Measurements from ENCODE around the gene MSLN.
"Not testable (repeated sequence)": the region's sequence is repeated elsewhere in the genome, so short reads cannot be mapped to it uniquely, and the experiment has no call there.

The MSLN gene

DNA sequence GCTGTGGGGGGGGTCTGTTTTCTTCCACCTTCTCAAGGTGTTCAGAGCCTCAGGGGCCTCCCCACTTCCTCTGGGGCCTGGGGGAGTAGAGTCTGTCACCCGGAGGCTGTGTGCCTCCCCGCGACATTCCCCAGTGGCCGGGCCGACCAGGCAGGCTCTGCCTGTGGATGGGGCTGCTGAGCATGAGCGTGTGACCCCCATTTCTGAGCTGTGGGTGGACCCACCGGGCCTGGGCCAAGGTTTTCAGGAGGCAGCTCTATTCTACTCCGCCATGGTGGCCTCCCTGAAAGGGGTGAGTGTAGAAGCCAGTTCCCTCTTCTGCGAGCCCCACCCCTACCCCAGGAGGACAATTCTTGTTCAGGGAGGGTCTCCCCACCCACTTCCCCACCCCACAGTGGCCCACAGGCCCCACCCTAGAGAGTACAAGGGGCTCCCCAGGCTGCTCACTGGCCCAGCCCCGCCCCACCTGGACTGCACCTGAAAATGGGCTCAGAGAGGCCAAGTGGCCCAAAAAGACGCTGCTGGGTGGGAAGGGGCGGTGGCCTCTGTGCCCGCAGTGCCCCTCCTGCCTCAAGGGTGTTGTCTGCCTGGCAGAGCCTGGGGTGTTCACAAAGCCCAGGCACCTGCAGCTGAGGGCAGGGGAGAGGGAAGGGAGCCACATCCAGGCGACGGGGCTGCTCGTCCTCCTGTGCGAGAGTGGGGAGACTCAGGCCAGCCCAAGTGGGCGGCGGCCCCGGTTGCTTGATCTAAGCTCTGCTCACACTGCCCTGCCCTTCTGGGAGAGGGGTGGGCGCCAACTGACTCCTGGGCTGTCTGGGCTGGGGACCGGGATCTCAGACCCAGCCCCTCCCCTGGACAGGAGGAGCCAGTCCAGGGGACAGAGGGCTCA, 1.3 kb downstream of the MSLN start:
- no peak for FAIRE-seq

DNA sequence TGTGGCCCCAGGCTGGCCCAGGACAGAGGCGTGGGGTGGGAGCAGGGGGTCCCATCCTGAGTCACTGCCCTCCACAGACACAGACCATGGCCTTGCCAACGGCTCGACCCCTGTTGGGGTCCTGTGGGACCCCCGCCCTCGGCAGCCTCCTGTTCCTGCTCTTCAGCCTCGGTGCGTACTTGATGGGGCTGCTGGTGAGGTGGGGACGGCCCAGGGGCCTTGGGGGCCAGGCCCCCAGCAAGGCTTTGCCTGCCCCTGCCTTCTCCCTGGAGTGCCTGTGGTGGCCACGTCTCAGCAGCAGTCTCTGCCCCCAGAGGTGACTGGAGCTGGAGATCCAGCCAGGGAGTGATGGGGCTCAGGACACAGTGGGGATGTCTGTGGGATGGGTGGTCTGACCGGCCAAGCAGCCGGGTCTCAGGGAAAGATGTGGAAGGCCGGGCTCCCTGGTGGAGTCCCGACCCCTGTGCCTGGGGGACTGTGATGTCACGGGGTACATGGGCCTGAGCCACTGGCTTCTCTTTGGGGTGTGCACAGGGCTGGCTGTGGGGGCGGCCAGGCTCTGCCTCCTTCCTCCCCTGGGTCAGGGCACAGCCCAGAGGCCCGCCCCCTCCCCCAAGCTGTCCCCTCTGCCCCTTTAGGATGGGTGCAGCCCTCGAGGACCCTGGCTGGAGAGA, 2.2 kb downstream of the MSLN start:
- no peak for FAIRE-seq

DNA sequence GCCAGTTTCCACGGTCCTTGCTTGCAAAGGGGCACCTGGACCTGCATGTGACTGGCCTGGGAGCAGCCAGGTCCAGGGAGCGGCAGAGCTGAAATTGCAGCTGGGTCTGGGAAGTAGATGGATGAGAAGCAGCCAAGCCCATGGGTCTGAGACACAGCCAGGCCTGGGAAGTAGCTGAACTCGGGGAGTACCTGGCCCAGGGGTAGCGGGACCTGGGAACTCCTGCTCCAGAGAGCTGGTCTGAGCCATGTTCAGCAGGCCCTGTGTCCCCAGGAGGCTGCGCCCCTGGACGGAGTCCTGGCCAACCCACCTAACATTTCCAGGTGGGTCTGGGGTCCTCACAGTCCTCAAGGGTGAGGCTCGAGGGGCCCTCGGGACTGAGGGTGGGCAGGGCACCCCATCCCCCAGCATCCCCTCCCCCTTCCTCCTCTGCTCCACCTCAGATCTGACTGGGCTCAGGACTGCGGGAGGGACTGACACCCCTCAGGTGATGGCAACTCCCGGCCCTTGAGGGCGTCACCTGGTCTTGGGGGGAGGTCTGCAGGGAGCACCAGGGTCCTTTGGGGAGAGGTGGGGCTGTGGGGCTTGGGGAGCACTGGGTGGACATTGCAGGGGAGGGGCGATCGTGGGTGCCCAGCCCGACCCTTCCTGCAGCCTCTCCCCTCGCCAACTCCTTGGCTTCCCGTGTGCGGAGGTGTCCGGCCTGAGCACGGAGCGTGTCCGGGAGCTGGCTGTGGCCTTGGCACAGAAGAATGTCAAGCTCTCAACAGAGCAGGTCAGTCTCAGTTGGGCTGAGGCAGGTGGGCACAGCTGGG, 3.0 kb downstream of the MSLN start:
- no peak for FAIRE-seq

DNA sequence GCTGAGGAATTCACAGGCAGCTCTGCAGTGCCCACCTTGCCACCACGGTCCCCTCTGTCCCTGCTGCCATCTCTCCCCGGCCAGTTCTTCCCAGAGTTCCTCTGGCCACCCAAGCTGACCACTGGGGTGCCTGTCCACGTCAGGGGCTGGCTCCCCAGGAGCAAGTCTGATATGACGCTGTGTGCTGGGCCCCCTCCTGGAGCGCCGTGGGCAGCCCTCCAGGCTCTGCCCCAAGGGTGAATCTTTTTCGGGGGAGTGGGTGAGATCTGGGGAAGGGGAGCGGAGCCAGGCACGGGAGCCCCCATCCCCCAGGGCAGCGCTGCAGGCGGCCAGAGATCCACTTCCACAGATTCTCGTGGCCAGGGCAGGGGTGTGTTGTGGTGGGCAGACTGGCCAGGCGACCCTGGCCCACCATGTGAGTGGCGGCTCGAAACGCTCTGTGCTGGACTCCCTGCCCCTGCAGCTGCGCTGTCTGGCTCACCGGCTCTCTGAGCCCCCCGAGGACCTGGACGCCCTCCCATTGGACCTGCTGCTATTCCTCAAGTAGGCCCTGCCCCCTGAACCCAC, 3.7 kb downstream of the MSLN start:
- FAIRE-seq, result no peak

DNA sequence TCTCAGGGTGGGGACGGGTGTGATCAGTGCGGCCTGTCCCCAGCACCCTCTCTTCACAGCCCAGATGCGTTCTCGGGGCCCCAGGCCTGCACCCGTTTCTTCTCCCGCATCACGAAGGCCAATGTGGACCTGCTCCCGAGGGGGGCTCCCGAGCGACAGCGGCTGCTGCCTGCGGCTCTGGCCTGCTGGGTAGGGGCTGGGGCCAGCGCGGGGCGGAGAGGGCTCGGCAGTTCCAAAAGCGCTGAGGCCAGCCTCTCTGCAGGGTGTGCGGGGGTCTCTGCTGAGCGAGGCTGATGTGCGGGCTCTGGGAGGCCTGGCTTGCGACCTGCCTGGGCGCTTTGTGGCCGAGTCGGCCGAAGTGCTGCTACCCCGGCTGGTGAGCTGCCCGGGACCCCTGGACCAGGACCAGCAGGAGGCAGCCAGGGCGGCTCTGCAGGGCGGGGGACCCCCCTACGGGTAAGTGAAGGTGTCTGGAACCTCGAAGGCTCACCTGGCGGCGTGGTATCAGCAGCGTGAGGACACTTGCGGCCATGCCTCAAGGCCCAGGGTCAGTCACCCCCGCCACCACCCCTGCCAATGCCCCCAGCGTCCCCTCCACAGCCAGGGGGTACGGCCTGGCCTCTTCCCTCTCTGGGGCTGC, 4.4 kb downstream of the MSLN start:
- FAIRE-seq, result no peak

DNA sequence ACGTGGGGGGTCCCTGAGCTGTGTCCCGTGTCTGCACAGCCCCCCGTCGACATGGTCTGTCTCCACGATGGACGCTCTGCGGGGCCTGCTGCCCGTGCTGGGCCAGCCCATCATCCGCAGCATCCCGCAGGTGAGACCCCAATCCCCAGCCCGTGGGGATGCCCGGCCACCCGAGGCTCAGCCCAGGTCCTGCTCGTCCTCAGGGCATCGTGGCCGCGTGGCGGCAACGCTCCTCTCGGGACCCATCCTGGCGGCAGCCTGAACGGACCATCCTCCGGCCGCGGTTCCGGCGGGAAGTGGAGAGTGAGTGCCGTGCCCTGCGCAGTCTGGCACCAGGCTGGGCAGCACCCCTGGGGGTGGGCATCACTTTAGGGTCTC, 4.9 kb downstream of the MSLN start:
- FAIRE-seq, result no peak

DNA sequence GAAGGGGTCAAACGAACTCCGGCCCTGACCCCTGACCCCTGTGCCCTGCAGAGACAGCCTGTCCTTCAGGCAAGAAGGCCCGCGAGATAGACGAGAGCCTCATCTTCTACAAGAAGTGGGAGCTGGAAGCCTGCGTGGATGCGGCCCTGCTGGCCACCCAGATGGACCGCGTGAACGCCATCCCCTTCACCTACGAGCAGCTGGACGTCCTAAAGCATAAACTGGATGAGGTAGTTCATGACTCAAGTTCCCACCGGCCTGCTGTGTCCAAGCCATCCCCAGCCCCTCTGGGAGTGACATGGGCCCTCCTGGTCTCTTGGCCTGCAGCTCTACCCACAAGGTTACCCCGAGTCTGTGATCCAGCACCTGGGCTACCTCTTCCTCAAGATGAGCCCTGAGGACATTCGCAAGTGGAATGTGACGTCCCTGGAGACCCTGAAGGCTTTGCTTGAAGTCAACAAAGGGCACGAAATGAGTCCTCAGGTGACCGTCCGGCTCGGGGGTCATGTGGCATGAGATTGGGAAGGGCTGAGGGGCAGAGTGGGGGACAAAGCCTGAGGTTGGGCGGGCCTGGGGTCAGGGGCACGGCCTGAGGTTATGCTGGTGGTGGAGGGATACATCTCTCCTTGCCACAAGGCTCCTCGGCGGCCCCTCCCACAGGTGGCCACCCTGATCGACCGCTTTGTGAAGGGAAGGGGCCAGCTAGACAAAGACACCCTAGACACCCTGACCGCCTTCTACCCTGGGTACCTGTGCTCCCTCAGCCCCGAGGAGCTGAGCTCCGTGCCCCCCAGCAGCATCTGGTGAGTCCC, 5.7 kb downstream of the MSLN start:
- no peak for FAIRE-seq

DNA sequence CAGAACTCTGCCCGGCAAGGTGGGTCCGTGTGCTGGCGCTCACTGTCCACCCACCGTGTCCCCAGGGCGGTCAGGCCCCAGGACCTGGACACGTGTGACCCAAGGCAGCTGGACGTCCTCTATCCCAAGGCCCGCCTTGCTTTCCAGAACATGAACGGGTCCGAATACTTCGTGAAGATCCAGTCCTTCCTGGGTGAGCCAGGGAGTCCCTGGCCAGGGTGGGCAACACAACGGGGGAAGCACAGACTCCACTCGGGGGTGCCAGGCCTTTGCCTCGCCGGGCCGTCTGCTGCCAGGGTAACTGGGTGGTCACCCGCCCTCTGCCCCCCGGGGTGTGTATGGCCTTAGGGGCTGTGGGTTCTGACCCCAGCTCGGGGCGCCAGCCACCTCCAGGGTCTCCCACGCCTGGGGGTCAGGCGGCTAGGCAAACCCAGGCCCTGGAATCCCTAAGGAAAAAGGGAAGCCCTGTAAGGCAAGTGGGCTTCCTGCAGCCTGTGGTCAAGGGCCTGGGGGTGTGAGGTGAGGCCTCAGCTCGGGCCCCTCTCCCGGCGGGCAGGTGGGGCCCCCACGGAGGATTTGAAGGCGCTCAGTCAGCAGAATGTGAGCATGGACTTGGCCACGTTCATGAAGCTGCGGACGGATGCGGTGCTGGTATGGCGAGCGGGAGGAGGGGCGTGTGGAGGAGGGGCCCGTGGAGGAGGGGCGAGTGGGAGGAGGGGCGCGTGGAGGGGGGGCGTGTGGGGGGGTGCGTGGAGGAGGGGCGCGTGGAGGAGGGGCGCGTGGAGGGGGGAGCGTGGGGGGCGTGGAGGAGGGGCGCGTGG, 6.5 kb downstream of the MSLN start:
- no peak for FAIRE-seq

DNA sequence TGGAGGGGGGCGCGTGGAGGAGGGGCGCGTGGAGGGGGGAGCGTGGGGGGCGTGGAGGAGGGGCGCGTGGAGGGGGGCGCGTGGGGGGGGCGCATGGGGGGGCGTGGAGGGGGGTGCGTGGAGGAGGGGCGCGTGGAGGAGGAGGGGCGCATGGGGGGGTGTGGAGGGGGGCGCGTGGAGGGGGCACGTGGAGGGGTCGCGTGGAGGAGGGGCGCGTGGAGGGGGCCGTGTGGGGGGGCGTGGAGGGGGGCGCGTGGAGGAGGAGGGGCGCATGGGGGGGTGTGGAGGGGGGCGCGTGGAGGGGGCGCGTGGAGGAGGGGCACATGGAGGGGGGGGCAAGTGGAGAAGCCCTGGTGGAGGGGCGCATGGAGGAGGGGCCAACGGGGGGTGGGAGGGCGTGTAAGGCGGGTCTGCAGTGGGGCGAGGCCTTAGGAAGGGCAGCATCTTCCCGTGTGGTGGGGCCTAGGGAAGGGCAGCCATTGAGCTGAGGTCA, 7.3 kb downstream of the MSLN start:
- no peak for FAIRE-seq

DNA sequence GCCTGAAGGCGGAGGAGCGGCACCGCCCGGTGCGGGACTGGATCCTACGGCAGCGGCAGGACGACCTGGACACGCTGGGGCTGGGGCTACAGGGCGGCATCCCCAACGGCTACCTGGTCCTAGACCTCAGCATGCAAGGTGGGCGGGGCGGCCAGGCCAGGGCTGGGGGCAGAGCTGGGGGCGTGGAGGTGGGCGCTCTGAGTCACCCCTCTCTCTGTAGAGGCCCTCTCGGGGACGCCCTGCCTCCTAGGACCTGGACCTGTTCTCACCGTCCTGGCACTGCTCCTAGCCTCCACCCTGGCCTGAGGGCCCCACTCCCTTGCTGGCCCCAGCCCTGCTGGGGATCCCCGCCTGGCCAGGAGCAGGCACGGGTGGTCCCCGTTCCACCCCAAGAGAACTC, 7.9 kb downstream of the MSLN start:
- no peak for FAIRE-seq

DNA sequence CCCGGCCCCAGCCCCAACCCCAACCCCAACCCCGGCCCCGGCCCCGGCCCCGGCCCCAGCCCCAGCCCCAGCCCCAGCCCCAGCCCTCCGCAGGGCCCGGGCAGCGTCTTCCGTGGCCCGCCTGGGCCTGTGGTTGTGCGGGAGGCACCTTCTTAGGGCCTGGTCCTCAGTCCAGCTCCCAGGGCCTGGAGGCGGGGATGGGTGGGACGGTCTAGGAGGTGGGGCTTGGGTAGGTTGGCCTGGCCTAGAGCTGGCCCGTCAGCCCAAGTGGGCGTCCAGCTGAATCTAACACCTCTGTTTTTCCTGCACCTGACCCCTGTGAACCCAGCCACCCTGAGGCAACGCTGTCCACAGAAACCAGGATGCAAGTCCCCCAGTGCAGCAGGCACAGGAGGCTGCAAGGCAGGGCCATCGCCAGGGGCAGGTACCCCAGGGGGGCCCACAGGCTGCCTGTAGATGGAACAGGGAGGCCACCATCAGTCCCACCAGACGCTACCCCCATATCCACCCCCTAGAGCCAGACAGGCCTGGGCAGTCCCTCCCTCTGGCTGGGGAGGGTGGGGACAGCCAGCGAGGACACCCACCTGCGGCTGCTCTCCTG, 8.8 kb downstream of the MSLN start:
- no peak for FAIRE-seq

DNA sequence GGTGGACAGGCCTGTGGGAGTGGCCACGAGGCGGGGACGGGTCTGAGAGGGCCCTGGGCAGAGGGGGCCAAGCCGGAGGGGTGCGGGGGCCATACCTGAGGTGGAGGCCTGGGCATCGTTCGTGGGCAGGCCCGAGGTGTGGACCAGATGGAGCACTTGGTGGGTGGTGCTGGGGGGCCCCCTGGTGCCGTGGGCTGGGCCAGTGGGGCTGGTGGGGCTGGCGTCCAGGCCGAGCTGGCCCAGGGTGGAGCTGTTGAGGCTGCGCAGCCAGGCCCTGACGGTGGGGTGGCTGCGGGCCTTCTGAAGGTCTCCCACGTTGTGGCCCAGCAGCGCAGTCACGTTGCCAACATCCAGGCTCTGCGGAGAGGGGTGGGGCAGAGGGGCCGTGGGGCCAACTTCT, 9.4 kb downstream of the MSLN start:
- FAIRE-seq, result no peak

DNA sequence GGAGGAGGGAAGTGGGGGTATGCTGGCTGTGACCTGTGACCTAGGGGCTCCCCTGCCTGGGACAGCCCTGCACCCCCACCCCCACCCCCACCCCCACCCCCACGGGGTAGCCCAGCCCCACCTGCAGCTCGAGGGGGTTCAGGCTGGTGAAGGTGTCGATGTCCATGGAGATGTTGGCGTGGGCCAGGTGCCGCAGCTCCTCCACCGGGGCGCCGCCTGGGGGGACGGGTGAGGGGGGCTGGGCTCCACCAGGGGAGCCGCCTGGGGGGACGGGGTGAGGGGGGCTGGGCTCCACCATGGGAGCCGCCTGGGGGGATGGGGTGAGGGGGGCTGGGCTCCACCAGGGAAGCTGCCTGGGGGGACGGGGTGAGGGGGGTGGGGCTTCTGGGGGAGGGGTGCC, 9.9 kb downstream of the MSLN start:
- no peak for FAIRE-seq

DNA sequence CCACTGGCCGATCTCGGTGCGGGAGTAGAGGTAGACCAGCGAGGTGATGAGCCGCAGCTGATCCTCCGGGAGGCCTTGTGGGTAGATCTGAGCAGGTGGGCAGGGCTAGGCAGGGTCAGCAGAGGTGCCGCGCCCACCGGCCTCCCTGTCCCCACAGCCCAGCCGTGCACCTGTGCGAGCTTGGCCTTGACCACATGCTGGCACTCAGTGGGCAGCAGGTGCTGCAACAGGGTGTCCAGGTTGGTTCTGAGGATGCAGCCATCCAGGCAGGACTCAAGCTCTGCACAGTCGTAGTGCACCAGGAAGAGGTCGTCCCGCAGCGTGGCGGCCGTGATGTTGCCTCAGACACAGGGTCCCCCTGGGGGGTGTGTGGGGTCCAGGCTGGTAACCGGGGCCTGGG, 12.4 kb downstream of the MSLN start:
- FAIRE-seq, result no peak

DNA sequence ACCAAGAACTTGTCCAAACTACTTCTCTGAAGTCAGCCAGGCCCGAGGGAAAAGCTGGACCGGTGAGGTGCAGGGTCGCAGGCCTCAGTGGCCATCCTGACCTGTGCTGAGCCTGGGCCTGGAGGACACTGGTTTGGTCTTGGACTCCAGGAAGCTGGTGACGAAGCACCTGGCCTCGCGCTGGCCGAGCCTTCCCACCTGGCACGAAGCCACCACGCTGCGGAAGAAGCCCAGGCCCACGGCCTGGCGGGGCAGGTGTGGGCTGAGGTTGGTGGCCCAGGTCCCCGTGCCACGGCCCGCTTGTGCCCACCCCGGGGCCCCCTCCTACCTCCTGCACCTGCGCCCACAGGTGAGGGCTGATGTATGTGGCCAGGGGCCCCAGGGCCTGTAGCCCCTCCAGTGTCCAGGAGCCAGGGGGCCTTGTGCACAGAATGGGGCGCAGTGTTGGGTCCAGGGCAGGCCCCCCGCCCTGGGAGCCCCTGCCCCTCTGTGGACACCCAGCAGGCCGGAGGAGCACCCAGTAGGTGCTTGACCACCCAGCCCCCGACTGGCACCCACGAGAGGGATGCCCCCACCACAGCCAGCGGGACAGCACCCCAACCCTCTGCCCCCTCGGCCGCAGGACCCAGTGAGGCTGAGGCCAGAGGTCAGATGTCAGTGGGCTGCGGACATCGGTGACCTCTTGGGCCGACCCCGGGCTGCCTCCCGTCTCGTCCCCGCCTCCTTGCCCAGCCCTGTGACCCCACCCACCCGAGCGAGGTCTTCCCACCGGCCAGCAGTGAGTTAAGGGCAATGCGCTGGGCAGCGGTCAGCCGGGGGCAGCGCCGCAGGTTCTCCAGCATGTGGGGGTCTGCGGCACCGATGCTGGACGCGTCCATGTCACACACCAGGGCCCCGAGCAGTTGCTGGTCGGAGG, 13.8 kb downstream of the MSLN start:
- FAIRE-seq, result no peak

DNA sequence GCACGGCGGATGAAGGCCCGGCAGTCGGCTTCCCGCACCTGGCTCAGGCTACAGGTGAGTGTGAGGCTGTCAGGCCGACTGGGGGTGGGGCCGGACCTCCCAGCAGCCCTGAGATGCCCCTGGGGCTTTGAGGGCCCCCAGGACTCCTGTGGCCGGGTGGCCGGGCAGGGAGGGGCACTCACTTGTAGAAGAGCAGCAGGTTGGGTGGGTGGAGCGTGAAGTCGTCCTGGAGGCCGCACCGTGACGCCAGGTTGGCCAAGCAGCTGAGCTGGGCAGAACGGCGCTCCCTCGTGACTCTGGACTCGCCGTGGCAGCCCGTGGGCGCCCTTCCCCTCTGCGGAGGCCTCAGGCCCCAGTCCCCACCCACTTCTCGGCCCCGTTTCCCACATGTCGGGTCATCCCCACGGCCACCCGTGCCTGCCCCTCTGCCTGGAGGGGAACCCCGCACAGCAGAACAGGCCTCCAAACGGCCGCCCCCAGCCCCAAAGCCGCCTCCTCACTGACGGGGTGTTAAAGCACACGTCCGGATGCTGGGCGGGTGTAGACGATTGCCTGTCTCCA, 14.8 kb downstream of the MSLN start:
- FAIRE-seq, result no peak

DNA sequence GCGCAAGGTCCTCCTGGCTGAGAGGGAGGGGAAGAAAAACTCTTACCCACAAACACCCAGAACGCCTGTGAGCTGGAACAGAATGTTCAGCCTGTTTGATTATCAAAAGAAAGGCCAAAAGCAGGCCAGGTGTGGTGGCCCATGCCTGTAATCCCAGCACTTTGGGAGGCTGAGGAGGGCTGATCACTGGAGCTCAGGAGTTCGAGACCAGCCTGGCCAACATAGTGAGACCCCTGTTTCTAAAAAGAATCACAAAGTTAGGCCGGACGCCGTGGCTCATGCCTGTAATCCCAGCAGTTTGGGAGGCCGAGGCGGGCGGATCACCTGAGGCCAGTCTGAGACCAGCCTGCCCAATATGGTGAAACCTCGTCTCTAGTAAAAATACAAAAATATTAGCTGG, 15.8 kb downstream of the MSLN start:
- not testable (repeated sequence) for FAIRE-seq

DNA sequence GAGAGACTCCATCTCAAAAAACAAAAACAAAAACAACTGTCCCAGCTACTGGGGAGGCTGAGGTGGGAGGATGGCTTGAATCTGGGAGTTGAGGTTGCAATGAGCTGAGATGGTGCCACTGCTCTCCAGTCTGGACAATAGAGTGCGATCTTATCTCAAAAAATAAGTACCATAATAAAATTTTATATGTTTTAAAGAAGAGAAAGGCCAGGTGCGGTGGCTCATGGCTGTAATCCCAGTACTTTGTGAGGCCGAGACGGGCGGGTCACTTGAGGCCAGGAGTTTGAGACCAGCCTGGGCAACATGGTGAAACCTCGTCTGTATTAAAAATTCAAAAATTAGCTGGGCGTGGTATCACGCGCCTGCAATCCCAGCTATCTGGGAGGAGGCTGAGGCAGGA, 16.3 kb downstream of the MSLN start:
- FAIRE-seq, result no peak

DNA sequence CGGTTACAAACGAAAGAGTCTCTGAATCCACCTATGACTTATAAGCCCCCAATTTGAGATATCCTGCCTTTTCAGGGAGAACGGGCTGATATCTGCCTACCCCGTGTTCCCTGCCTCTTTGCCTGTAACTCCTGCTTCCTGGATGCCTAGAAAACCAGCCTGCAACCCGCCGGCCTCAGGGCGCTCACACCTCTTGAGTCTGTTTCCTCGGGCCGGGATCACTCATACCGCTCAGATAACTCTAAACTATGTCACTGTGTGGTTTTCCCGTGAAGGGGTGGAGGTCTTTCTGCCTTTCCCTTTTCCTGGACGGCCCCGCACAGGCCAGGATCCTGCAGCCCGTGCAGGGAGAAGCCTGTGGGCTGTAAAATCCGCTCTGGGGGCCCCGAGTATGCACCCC, 17.3 kb downstream of the MSLN start:
- FAIRE-seq, result no peak

All from colon (tissue), 2 donors.